OCI-LY1 (cell line): ENCODE results near the gene ELMO1.

Experiments used
- H2AFZ ChIP-seq: fragments of 200-600 bp; sonication (generic), shearing (Covaris generic); 2 replicates; pipeline ENCODE4 v1.6.0; 2014; ENCODE audit warnings: antibody characterized with exemption, mild to moderate bottlenecking, low read length
- H3F3A ChIP-seq: fragments of 200-600 bp; sonication (generic), shearing (Covaris generic); 2 replicates; pipeline ENCODE4 v1.6.0; 2014; ENCODE audit warnings: mild to moderate bottlenecking, antibody characterized with exemption, low read length, moderate library complexity; ENCODE audit not compliant: insufficient read depth
- H3K27ac ChIP-seq: fragments of 200-600 bp; sonication (generic); 2 replicates; pipeline ENCODE4 v1.5.1; 2014; ENCODE audit warnings: low read length, mixed run types, mild to moderate bottlenecking, low read depth; ENCODE audit not compliant: poor library complexity, severe bottlenecking
- H3K27me3 ChIP-seq: fragments of 200-600 bp; sonication (generic); 2 replicates; pipeline ENCODE4 v1.6.0; 2014; ENCODE audit warnings: antibody characterized with exemption, mild to moderate bottlenecking, low read length, moderate library complexity; ENCODE audit not compliant: insufficient read depth
- H3K36me3 ChIP-seq: fragments of 200-600 bp; sonication (generic); 2 replicates; pipeline ENCODE4 v1.6.1; 2014; ENCODE audit warnings: mild to moderate bottlenecking, antibody characterized with exemption, low read length, moderate library complexity, mixed read lengths; ENCODE audit not compliant: insufficient read depth
- H3K4me1 ChIP-seq: fragments of 200-600 bp; sonication (generic); 2 replicates; pipeline ENCODE4 v1.5.1; 2014; ENCODE audit warnings: mild to moderate bottlenecking, low read length, moderate library complexity; ENCODE audit not compliant: insufficient read depth, severe bottlenecking
- H3K4me2 ChIP-seq: fragments of 200-600 bp; sonication (generic), shearing (Covaris generic); 2 replicates; pipeline ENCODE4 v1.6.1; 2014; ENCODE audit warnings: low read length
- H3K4me3 ChIP-seq: fragments of 200-600 bp; sonication (generic); 2 replicates; pipeline ENCODE4 v1.5.1; 2014; ENCODE audit warnings: low read length, low read depth, mild to moderate bottlenecking, mixed read lengths; ENCODE audit not compliant: poor library complexity, severe bottlenecking
- H3K79me2 ChIP-seq: fragments of 200-600 bp; shearing (Covaris generic); 2 replicates; pipeline ENCODE4 v1.6.1; 2016; ENCODE audit warnings: mixed run types, low read length, mixed read lengths; ENCODE audit not compliant: insufficient read depth
- H3K9ac ChIP-seq: fragments of 200-600 bp; sonication (generic), shearing (Covaris generic); 2 replicates; pipeline ENCODE4 v1.6.1; 2014; ENCODE audit warnings: mild to moderate bottlenecking, low read length, mixed read lengths
- H3K9me2 ChIP-seq: fragments of 200-600 bp; sonication (generic), shearing (Covaris generic); 2 replicates; pipeline ENCODE4 v1.6.1; 2014; ENCODE audit warnings: low read depth, mild to moderate bottlenecking, low read length, mixed read lengths
- H3K9me3 ChIP-seq: fragments of 200-600 bp; shearing (Covaris generic); 2 replicates; pipeline ENCODE4 v1.6.1; 2014; ENCODE audit warnings: low read length, mixed read lengths
- H4K20me1 ChIP-seq: fragments of 200-600 bp; sonication (generic), shearing (Covaris generic); 2 replicates; pipeline ENCODE4 v1.6.0; 2016; ENCODE audit warnings: mild to moderate bottlenecking, low read length; ENCODE audit not compliant: insufficient read depth
- CTCF ChIP-seq: fragments of 200-600 bp; sonication (generic), shearing (Covaris generic); IDR thresholded peaks from 2 replicates; pipeline ENCODE4 v1.5.1; 2017; ENCODE audit warnings: mild to moderate bottlenecking, antibody characterized with exemption, low read length, moderate library complexity, mixed read lengths
- EZH2 ChIP-seq: fragments of 200-600 bp; sonication (generic), shearing (Covaris generic); IDR thresholded peaks from 2 replicates; pipeline ENCODE4 v1.8.0; 2017; ENCODE audit warnings: borderline replicate concordance, mixed run types, mild to moderate bottlenecking, antibody characterized with exemption, low read length, moderate library complexity, mixed read lengths

The ELMO1 gene

GRCh38 chr7:37336259-37336658, 112.4 kb downstream of the ELMO1 start:
- peak overlapping the region; percentile 77 for H3K27ac ChIP-seq
- H2AFZ ChIP-seq = no peak overlapping the region
- H3K79me2 ChIP-seq = peaks cover 100% of the 10 kb centered on the region
- no peaks in the 10 kb centered on the region for H3K27me3 ChIP-seq
- peak overlapping the region; percentile 36 for H3K4me3 ChIP-seq
- no peak overlapping the region; the same call in 1 of the 2 replicates for H3K9ac ChIP-seq
- TF ChIP-seq EZH2 (no peak), CTCF (no peak)
- H3F3A ChIP-seq = no peaks in the 10 kb centered on the region
- peaks cover 89% of the 10 kb centered on the region for H3K36me3 ChIP-seq
- no peaks in the 10 kb centered on the region for H3K9me2 ChIP-seq
- peak overlapping the region; percentile 47 for H3K4me2 ChIP-seq
- H3K9me3 ChIP-seq = peaks cover 19% of the 10 kb centered on the region
- H4K20me1 ChIP-seq = no peaks in the 10 kb centered on the region
- peaks cover 53% of the 10 kb centered on the region for H3K4me1 ChIP-seq

- Histone ChIP-seq H4K20me1 (0 out of 2 replicates have a peak, but pooled peaks cover 3% of the 10 kb centered on the region), H3K9me3 (peaks cover 26% of the 10 kb centered on the region), H3K79me2 (peaks cover 98% of the 10 kb centered on the region), H3K4me2 (no peak overlapping the region; the same call in 1 of the 2 replicates), H3F3A (no peaks in the 10 kb centered on the region), H3K4me3 (no peak overlapping the region), H3K4me1 (peaks cover 30% of the 10 kb centered on the region), H3K27ac (no peak overlapping the region), H3K27me3 (no peaks in the 10 kb centered on the region), H3K9me2 (no peaks in the 10 kb centered on the region), H3K36me3 (peaks cover 95% of the 10 kb centered on the region), H2AFZ (no peak overlapping the region), H3K9ac (no peak overlapping the region)
- TF ChIP-seq CTCF (no peak), EZH2 (no peak)
Observed at GRCh38 chr7:37333075-37333474, 115.6 kb downstream of the ELMO1 start.

GRCh38 chr7:37332243-37333016, 116.2 kb downstream of the ELMO1 start:
- Histone ChIP-seq H3K4me2 (peak overlapping the region; percentile 12; the same call in 1 of the 2 replicates), H3K27me3 (no peaks in the 10 kb centered on the region), H3K4me1 (peaks cover 23% of the 10 kb centered on the region), H3K27ac (no peak overlapping the region), H3K9ac (no peak overlapping the region), H3K9me3 (peaks cover 26% of the 10 kb centered on the region), H2AFZ (no peak overlapping the region), H3K9me2 (no peaks in the 10 kb centered on the region), H4K20me1 (0 out of 2 replicates have a peak, but pooled peaks cover 3% of the 10 kb centered on the region), H3F3A (no peaks in the 10 kb centered on the region), H3K79me2 (peaks cover 98% of the 10 kb centered on the region), H3K4me3 (no peak overlapping the region), H3K36me3 (peaks cover 95% of the 10 kb centered on the region)
- TF ChIP-seq CTCF (no peak), EZH2 (no peak)
